WTC11 (cell line): ENCODE measurements around the gene PLEKHM1. TPM values are rescaled to one million over a fixed set of nuclear protein-coding genes. Genes with fewer than 3 reads are reported as not detected.

Experiments used
- ATAC-seq: fragments of 200-7000 bp; cut with Tn5 transposase; 2 replicates; pipeline ENCODE4 v1.10.0; 2021; ENCODE audit warnings: mild to moderate bottlenecking, moderate library complexity
- CTCF ChIA-PET: fragments of 300-600 bp; sonication (Branson Sonifier 250); formaldehyde crosslinking; loops from one replicate; lab custom pipeline; 2021; ENCODE audit warnings: antibody characterized with exemption; lab: Charles Lee
- POLR2A ChIA-PET: fragments of 350-600 bp; sonication (Branson Sonifier 250); formaldehyde crosslinking; loops from one replicate; lab custom pipeline; 2021; ENCODE audit warnings: antibody characterized with exemption; lab: Charles Lee
- DNase-seq: peaks from one replicate; pipeline ENCODE4 v3.0.0; 2021; ENCODE audit warnings: low spot score
- H3K27ac Mint-ChIP-seq: 2 replicates; pipeline ENCODE4 v1.8.0; 2021; ENCODE audit warnings: mixed read lengths
- H3K27me3 Mint-ChIP-seq: 2 replicates; pipeline ENCODE4 v1.8.0; 2021; ENCODE audit warnings: low read depth, mild to moderate bottlenecking, moderate library complexity, mixed read lengths
- H3K36me3 Mint-ChIP-seq: 2 replicates; pipeline ENCODE4 v1.8.0; 2021; ENCODE audit warnings: mixed read lengths
- H3K4me1 Mint-ChIP-seq: 2 replicates; pipeline ENCODE4 v1.8.0; 2022; ENCODE audit warnings: mixed read lengths
- H3K4me3 Mint-ChIP-seq: 2 replicates; pipeline ENCODE4 v1.8.0; 2021; ENCODE audit warnings: mild to moderate bottlenecking, moderate library complexity, mixed read lengths
- H3K9me3 Mint-ChIP-seq: 2 replicates; pipeline ENCODE4 v1.8.0; 2021; ENCODE audit warnings: mixed read lengths
- FOXJ3 ChIP-seq: sonication (generic); formaldehyde crosslinking; IDR thresholded peaks from 2 replicates; pipeline ENCODE4 v1.9.0; 2021; ENCODE audit warnings: missing genetic modification reagents, mild to moderate bottlenecking, borderline replicate concordance
- GABPB1 ChIP-seq: sonication (generic); formaldehyde crosslinking; IDR thresholded peaks from 2 replicates; pipeline ENCODE4 v1.8.1; 2023; ENCODE audit warnings: mild to moderate bottlenecking, missing genetic modification reagents
- GTF2I ChIP-seq: fragments of 250-450 bp; sonication (Bioruptor Pico); conservative IDR thresholded peaks from 2 replicates; pipeline ENCODE4 v1.4.0; 2021; ENCODE audit warnings: mild to moderate bottlenecking
- HMGA2 ChIP-seq: fragments of 250-450 bp; sonication (Bioruptor Pico); IDR thresholded peaks from 2 replicates; pipeline ENCODE4 v1.4.0; 2021; ENCODE audit warnings: mild to moderate bottlenecking, moderate library complexity
- JAZF1 ChIP-seq: fragments of 250-450 bp; sonication (Bioruptor Pico); IDR thresholded peaks from 2 replicates; pipeline ENCODE4 v1.9.0; 2021; ENCODE audit warnings: moderate library complexity, mild to moderate bottlenecking, inconsistent platforms
- JUN ChIP-seq: sonication (generic); formaldehyde crosslinking; IDR thresholded peaks from 2 replicates; pipeline ENCODE4 v1.8.0; 2023; ENCODE audit warnings: mild to moderate bottlenecking, missing genetic modification reagents
- MYBL2 ChIP-seq: sonication (generic); formaldehyde crosslinking; IDR thresholded peaks from 2 replicates; pipeline ENCODE4 v1.8.1; 2023; ENCODE audit warnings: mild to moderate bottlenecking, moderate library complexity, missing genetic modification reagents
- NFATC4 ChIP-seq: fragments of 250-450 bp; sonication (Bioruptor Pico); IDR thresholded peaks from 2 replicates; pipeline ENCODE4 v1.9.0; 2021; ENCODE audit warnings: mild to moderate bottlenecking
- PRRX2 ChIP-seq: fragments of 250-450 bp; sonication (Bioruptor Pico); IDR thresholded peaks from 2 replicates; pipeline ENCODE4 v1.8.0; 2021; ENCODE audit warnings: mild to moderate bottlenecking
- SMAD4 ChIP-seq: sonication (generic); formaldehyde crosslinking; IDR thresholded peaks from 2 replicates; pipeline ENCODE4 v1.8.0; 2022; ENCODE audit warnings: mild to moderate bottlenecking, missing genetic modification reagents
- SOX15 ChIP-seq: fragments of 250-450 bp; sonication (Bioruptor Pico); IDR thresholded peaks from 2 replicates; pipeline ENCODE4 v1.9.0; 2021; ENCODE audit warnings: mild to moderate bottlenecking
- ZNF121 ChIP-seq: sonication (generic); formaldehyde crosslinking; IDR thresholded peaks from 2 replicates; pipeline ENCODE4 v1.8.0; 2023; ENCODE audit warnings: missing genetic modification reagents
- ZNF138 ChIP-seq: sonication (generic); formaldehyde crosslinking; conservative IDR thresholded peaks from 2 replicates; pipeline ENCODE4 v1.8.1; 2022; ENCODE audit warnings: mild to moderate bottlenecking, moderate library complexity, missing genetic modification reagents
- ZNF423 ChIP-seq: fragments of 250-450 bp; sonication (Bioruptor Pico); IDR thresholded peaks from 2 replicates; pipeline ENCODE4 v2.1.2; 2022; ENCODE audit warnings: mild to moderate bottlenecking, moderate library complexity
- total RNA-seq: library from RNA; stranded (reverse); gene quantifications from 3 replicates; pipeline ENCODE4 v1.2.3, GENCODE V29; 2021
- TF ChIP-seq, protein P1 (sequence below): fragments of 250-450 bp; sonication (Bioruptor Pico); conservative IDR thresholded peaks from 2 replicates; pipeline ENCODE4 v1.9.0; 2021; ENCODE audit warnings: mild to moderate bottlenecking
- TF ChIP-seq, protein P2 (sequence below): sonication (generic); formaldehyde crosslinking; IDR thresholded peaks from 2 replicates; pipeline ENCODE4 v1.8.1; 2023; ENCODE audit warnings: mild to moderate bottlenecking, missing genetic modification reagents, borderline replicate concordance
- TF ChIP-seq, protein P3 (sequence below): sonication (generic); formaldehyde crosslinking; IDR thresholded peaks from 2 replicates; pipeline ENCODE4 v1.8.0; 2022; ENCODE audit warnings: mild to moderate bottlenecking, missing genetic modification reagents
- TF ChIP-seq, protein P4 (sequence below): fragments of 250-450 bp; sonication (Bioruptor Pico); IDR thresholded peaks from 2 replicates; pipeline ENCODE4 v1.8.0; 2021; ENCODE audit warnings: mild to moderate bottlenecking
- TF ChIP-seq, protein P5 (sequence below): sonication (generic); formaldehyde crosslinking; conservative IDR thresholded peaks from 2 replicates; pipeline ENCODE4 v1.8.1; 2022; ENCODE audit warnings: mild to moderate bottlenecking, missing genetic modification reagents
- TF ChIP-seq, protein P6 (sequence below): sonication (generic); formaldehyde crosslinking; IDR thresholded peaks from 2 replicates; pipeline ENCODE4 v1.8.0; 2022; ENCODE audit warnings: missing genetic modification reagents

PLEKHM1 gene
- total RNA-seq, 1 experiment from 2014 or later: 19.6 TPM

DNA sequence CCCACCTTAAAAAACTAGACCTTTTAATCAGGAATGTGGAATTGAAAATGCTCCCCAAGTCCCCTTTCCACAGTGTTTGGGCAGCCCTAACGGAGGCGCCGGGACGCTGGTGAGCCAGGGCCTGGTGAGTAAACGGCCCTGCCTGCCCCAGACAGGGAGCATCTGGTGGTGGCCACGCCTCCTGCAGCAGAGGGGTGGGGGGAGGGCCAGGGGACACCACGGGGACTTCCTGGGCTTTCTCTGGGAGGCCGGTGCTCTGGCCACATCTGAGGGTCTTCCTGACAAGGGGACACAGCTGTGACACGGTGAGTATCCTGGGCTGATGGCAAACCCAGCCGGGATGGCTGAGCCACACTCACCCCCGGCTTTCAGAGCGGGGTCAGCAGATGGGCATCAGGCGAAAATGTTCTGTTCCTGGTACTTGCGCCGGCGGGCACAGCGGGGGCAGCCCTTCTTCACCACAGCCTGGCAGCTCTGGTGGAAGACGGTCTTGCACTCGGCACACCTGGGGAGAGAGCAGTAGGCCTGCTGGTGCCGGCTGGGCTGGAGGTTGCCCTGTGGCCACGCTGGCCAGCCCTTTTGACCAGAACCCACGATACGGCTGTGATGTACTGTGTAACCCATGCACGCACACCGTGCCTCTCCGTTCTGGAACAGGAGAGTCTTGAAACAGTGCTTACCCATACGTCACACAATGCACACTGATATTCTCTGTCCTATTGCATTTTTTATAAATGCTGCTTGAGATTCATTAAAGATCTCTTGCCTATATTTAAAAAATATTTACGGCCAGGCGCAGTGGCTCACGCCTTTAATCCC is 52.8 kb downstream of the PLEKHM1 start (continued):
- TF ChIP-seq, protein P1, sequence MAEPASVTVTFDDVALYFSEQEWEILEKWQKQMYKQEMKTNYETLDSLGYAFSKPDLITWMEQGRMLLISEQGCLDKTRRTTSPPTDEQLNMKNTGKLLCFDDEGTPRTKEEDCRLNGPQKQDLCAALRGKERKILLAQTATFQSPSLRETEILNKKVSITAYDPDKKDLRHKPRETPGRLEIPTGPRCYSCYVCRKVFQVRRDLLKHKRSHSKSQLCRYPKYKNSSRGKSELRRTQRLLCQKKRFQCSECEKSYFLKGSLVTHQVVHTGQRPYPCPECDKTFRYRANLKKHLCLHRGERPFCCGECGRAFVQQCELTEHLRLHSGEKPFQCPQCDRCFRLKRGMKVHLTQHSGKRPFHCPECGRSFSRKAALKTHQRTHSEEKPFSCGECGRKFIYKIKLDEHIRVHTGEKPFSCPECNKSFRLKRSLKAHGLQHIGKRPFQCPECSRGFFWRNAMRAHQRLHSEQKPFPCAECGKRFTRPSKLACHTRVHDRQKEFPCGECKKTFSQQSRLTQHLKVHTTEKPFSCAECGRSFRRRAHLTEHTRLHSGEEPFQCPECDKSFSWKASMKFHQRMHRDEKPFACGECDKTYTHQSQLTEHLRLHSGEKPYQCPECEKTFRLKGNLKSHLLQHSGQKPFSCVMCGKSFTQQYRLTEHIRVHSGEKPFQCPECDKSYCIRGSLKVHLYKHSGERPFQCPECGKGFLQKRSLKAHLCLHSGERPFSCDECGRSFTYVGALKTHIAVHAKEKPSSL: no peak
- TF ChIP-seq, protein P2, sequence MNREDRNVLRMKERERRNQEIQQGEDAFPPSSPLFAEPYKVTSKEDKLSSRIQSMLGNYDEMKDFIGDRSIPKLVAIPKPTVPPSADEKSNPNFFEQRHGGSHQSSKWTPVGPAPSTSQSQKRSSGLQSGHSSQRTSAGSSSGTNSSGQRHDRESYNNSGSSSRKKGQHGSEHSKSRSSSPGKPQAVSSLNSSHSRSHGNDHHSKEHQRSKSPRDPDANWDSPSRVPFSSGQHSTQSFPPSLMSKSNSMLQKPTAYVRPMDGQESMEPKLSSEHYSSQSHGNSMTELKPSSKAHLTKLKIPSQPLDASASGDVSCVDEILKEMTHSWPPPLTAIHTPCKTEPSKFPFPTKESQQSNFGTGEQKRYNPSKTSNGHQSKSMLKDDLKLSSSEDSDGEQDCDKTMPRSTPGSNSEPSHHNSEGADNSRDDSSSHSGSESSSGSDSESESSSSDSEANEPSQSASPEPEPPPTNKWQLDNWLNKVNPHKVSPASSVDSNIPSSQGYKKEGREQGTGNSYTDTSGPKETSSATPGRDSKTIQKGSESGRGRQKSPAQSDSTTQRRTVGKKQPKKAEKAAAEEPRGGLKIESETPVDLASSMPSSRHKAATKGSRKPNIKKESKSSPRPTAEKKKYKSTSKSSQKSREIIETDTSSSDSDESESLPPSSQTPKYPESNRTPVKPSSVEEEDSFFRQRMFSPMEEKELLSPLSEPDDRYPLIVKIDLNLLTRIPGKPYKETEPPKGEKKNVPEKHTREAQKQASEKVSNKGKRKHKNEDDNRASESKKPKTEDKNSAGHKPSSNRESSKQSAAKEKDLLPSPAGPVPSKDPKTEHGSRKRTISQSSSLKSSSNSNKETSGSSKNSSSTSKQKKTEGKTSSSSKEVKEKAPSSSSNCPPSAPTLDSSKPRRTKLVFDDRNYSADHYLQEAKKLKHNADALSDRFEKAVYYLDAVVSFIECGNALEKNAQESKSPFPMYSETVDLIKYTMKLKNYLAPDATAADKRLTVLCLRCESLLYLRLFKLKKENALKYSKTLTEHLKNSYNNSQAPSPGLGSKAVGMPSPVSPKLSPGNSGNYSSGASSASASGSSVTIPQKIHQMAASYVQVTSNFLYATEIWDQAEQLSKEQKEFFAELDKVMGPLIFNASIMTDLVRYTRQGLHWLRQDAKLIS (CRISPR knock-in tag): no peak
- TF ChIP-seq JAZF1 (CRISPR knock-in tag): no peak
- no peak for TF ChIP-seq ZNF423
- no peak for TF ChIP-seq ZNF138 (CRISPR knock-in tag)
- TF ChIP-seq, protein P3, sequence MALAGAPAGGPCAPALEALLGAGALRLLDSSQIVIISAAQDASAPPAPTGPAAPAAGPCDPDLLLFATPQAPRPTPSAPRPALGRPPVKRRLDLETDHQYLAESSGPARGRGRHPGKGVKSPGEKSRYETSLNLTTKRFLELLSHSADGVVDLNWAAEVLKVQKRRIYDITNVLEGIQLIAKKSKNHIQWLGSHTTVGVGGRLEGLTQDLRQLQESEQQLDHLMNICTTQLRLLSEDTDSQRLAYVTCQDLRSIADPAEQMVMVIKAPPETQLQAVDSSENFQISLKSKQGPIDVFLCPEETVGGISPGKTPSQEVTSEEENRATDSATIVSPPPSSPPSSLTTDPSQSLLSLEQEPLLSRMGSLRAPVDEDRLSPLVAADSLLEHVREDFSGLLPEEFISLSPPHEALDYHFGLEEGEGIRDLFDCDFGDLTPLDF (CRISPR knock-in tag): no peak
- TF ChIP-seq HMGA2 (CRISPR knock-in tag): no peak
- TF ChIP-seq ZNF121 (CRISPR knock-in tag): no peak
- TF ChIP-seq GABPB1 (CRISPR knock-in tag): no peak
- no peak for TF ChIP-seq SMAD4
- TF ChIP-seq, all 79 proteins: peak for 0

DNA sequence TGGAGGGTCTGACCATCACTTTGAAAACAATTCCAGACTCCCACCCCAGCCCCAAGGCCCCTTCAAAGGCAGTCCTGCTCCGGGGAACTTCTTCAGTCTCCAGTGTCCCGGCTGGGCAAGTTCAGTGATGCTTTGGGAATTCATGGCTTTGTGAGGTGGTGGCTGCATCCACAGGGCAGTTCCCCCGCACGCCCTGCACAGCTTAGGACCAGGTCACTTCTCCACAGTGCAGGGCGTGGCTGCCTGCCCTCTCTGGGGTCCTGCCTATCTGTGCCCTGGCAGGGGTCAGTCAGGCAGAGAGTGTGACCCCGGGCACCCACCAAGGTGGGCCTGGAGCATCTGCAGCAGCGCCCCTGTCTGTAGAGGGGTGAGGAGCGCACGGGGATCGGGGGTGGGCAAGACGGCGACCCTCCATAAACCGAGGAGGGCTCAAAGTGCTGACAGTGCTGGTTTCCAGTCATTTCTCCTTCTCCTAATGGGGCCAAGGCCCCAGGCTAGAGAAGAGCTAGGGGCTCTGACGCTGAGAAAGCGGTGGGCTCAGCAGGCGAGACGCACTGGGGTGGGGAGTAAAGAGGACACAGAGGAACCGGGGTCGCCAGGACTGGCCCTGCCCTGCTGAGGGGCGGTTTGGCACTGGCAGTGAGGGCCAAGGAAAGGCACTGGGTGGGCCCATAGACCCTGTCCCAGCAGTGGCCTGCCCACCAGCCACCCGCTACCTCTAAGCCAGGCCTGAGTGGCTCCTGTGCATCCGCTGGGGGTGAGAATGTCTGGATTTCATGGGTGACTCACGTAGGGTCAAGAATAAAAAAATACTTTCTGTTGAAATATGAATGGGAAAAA is 53.7 kb downstream of the PLEKHM1 start:
- ATAC-seq: no peak
- no peak for TF ChIP-seq SOX15 (CRISPR knock-in tag)
- TF ChIP-seq GTF2I (CRISPR knock-in tag): no peak
- TF ChIP-seq, protein P4, sequence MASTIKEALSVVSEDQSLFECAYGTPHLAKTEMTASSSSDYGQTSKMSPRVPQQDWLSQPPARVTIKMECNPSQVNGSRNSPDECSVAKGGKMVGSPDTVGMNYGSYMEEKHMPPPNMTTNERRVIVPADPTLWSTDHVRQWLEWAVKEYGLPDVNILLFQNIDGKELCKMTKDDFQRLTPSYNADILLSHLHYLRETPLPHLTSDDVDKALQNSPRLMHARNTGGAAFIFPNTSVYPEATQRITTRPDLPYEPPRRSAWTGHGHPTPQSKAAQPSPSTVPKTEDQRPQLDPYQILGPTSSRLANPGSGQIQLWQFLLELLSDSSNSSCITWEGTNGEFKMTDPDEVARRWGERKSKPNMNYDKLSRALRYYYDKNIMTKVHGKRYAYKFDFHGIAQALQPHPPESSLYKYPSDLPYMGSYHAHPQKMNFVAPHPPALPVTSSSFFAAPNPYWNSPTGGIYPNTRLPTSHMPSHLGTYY: no peak
- no peak for TF ChIP-seq FOXJ3 (CRISPR knock-in tag)
- TF ChIP-seq MYBL2 (CRISPR knock-in tag): no peak
- TF ChIP-seq, protein P5, sequence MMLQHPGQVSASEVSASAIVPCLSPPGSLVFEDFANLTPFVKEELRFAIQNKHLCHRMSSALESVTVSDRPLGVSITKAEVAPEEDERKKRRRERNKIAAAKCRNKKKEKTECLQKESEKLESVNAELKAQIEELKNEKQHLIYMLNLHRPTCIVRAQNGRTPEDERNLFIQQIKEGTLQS (CRISPR knock-in tag): no peak
- no peak for TF ChIP-seq JUN (CRISPR knock-in tag)
- TF ChIP-seq PRRX2 (CRISPR knock-in tag): no peak
- no peak for TF ChIP-seq NFATC4 (CRISPR knock-in tag)
- TF ChIP-seq, protein P6, sequence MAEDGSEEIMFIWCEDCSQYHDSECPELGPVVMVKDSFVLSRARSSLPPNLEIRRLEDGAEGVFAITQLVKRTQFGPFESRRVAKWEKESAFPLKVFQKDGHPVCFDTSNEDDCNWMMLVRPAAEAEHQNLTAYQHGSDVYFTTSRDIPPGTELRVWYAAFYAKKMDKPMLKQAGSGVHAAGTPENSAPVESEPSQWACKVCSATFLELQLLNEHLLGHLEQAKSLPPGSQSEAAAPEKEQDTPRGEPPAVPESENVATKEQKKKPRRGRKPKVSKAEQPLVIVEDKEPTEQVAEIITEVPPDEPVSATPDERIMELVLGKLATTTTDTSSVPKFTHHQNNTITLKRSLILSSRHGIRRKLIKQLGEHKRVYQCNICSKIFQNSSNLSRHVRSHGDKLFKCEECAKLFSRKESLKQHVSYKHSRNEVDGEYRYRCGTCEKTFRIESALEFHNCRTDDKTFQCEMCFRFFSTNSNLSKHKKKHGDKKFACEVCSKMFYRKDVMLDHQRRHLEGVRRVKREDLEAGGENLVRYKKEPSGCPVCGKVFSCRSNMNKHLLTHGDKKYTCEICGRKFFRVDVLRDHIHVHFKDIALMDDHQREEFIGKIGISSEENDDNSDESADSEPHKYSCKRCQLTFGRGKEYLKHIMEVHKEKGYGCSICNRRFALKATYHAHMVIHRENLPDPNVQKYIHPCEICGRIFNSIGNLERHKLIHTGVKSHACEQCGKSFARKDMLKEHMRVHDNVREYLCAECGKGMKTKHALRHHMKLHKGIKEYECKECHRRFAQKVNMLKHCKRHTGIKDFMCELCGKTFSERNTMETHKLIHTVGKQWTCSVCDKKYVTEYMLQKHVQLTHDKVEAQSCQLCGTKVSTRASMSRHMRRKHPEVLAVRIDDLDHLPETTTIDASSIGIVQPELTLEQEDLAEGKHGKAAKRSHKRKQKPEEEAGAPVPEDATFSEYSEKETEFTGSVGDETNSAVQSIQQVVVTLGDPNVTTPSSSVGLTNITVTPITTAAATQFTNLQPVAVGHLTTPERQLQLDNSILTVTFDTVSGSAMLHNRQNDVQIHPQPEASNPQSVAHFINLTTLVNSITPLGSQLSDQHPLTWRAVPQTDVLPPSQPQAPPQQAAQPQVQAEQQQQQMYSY (CRISPR knock-in tag): no peak
- TF ChIP-seq, all 79 proteins: peak for 0
- Mint-ChIP-seq H3K27me3 (peaks cover 19% of the 10 kb centered on the region), H3K27ac (no peak overlapping the region), H3K36me3 (no peaks in the 10 kb centered on the region), H3K9me3 (no peaks in the 10 kb centered on the region), H3K4me3 (no peak overlapping the region), H3K4me1 (peaks cover 23% of the 10 kb centered on the region)
- CTCF ChIA-PET: no interaction called here
- POLR2A ChIA-PET: no interaction called here
- DNase-seq: no peak
